ENCODE data around the gene PET100. TPM values are rescaled to one million over a fixed set of nuclear protein-coding genes. Genes with fewer than 3 reads are reported as not detected.

PET100 gene
- polyA plus RNA-seq (2013, experiment 1 of 4), result 70.5 TPM
- 80.3 TPM for polyA plus RNA-seq (2013, experiment 2 of 4)
- 80.2 TPM for polyA plus RNA-seq (2013, experiment 3 of 4)
- polyA plus RNA-seq (2013, experiment 4 of 4), result 81.2 TPM

- H3K27me3 ChIP-seq (ENCODE audit: control insufficient read depth, insufficient read depth, low read length, poor library complexity, severe bottlenecking), result peaks cover under 1% of the 10 kb centered on the region
- peak within 1 kb of the TSS; percentile 100 for H3K4me3 ChIP-seq (ENCODE audit: insufficient read depth, low read depth, low read length)
- peaks cover 13% of the 10 kb centered on the region for H3K4me1 ChIP-seq (ENCODE audit: control insufficient read depth, insufficient read depth, low read length)
- H3K36me3 ChIP-seq (ENCODE audit: control insufficient read depth, insufficient read depth, low read length), result peaks cover 7% of the 10 kb centered on the region
- H3K27ac ChIP-seq (ENCODE audit: insufficient read depth, low read depth, low read length, poor library complexity, severe bottlenecking), result peak within 1 kb of the TSS; percentile 64
- WGBS, 2 experiments, result 0% methylated on average over 40 of the region's 40 CpGs
- H3K9me3 ChIP-seq (ENCODE audit: control insufficient read depth, low read length), result no peaks in the 10 kb centered on the region
These were observed at the start of gene PET100, which contains the start of gene XAB2 for GRCh38 chr19:7629347-7630054. Gene PET100 (plus strand): TSS chr19:7629793. CDS start chr19:7629834, 41 bp downstream. Gene XAB2 (minus strand): TSS chr19:7629545. CDS start chr19:7629527, 18 bp downstream.

GRCh38 chr19:7582446-7582845, 47.1 kb upstream of the PET100 start:
- Histone ChIP-seq H3K27me3 (ENCODE audit: control insufficient read depth, insufficient read depth, low read length, poor library complexity, severe bottlenecking) (peaks cover 14% of the 10 kb centered on the region), H3K36me3 (ENCODE audit: control insufficient read depth, insufficient read depth, low read length) (no peaks in the 10 kb centered on the region), H3K27ac (ENCODE audit: insufficient read depth, low read depth, low read length, poor library complexity, severe bottlenecking) (no peak overlapping the region), H3K9me3 (ENCODE audit: control insufficient read depth, low read length) (no peaks in the 10 kb centered on the region), H3K4me1 (ENCODE audit: control insufficient read depth, insufficient read depth, low read length) (no peaks in the 10 kb centered on the region), H3K4me3 (ENCODE audit: insufficient read depth, low read depth, low read length) (no peak overlapping the region)
- 73 to 75% methylated on average over 11 of the region's 11 CpGs for WGBS, 2 experiments

- Histone ChIP-seq H3K4me1 (ENCODE audit: control insufficient read depth, insufficient read depth, low read length) (no peaks in the 10 kb centered on the region), H3K27ac (ENCODE audit: insufficient read depth, low read depth, low read length, poor library complexity, severe bottlenecking) (no peak overlapping the region)
- 91 to 94% methylated on average over 7 of the region's 7 CpGs for WGBS, 2 experiments
These were observed 39.8 kb upstream of the PET100 start for GRCh38 chr19:7589822-7590221.

GRCh38 chr19:7590256-7590655, 39.3 kb upstream of the PET100 start:
- Histone ChIP-seq H3K4me3 (ENCODE audit: insufficient read depth, low read depth, low read length) (no peak overlapping the region), H3K36me3 (ENCODE audit: control insufficient read depth, insufficient read depth, low read length) (no peaks in the 10 kb centered on the region), H3K27me3 (ENCODE audit: control insufficient read depth, insufficient read depth, low read length, poor library complexity, severe bottlenecking) (peaks cover 14% of the 10 kb centered on the region), H3K9me3 (ENCODE audit: control insufficient read depth, low read length) (no peaks in the 10 kb centered on the region), H3K4me1 (ENCODE audit: control insufficient read depth, insufficient read depth, low read length) (no peaks in the 10 kb centered on the region), H3K27ac (ENCODE audit: insufficient read depth, low read depth, low read length, poor library complexity, severe bottlenecking) (no peak overlapping the region)
- WGBS, 2 experiments, result 75 to 78% methylated on average over 8 of the region's 8 CpGs

More at GRCh38 chr19:7589822-7590221, 39.8 kb upstream of the PET100 start:
- H3K27me3 ChIP-seq (ENCODE audit: control insufficient read depth, insufficient read depth, low read length, poor library complexity, severe bottlenecking), result peaks cover 10% of the 10 kb centered on the region
- no peaks in the 10 kb centered on the region for H3K36me3 ChIP-seq (ENCODE audit: control insufficient read depth, insufficient read depth, low read length)
- H3K4me3 ChIP-seq (ENCODE audit: insufficient read depth, low read depth, low read length), result no peak overlapping the region
- H3K9me3 ChIP-seq (ENCODE audit: control insufficient read depth, low read length), result no peaks in the 10 kb centered on the region

- Histone ChIP-seq H3K27ac (ENCODE audit: insufficient read depth, low read depth, low read length, poor library complexity, severe bottlenecking) (no peak within 1 kb of the TSS), H3K27me3 (ENCODE audit: control insufficient read depth, insufficient read depth, low read length, poor library complexity, severe bottlenecking) (peaks cover 26% of the 10 kb centered on the region), H3K4me1 (ENCODE audit: control insufficient read depth, insufficient read depth, low read length) (no peaks in the 10 kb centered on the region), H3K4me3 (ENCODE audit: insufficient read depth, low read depth, low read length) (peak within 1 kb of the TSS; percentile 55), H3K9me3 (ENCODE audit: control insufficient read depth, low read length) (no peaks in the 10 kb centered on the region), H3K36me3 (ENCODE audit: control insufficient read depth, insufficient read depth, low read length) (no peaks in the 10 kb centered on the region)
- 0 to 1% methylated on average over 78 of the region's 78 CpGs for WGBS, 2 experiments
These were observed 34.0 kb upstream of the PET100 start, which contains the start of gene CAMSAP3 for GRCh38 chr19:7595466-7596133. Gene CAMSAP3 (plus strand): TSS chr19:7595863. CDS start chr19:7596003, 140 bp downstream.

- Histone ChIP-seq H3K36me3 (ENCODE audit: control insufficient read depth, insufficient read depth, low read length) (no peaks in the 10 kb centered on the region), H3K27ac (ENCODE audit: insufficient read depth, low read depth, low read length, poor library complexity, severe bottlenecking) (no peak overlapping the region), H3K27me3 (ENCODE audit: control insufficient read depth, insufficient read depth, low read length, poor library complexity, severe bottlenecking) (peaks cover 26% of the 10 kb centered on the region), H3K4me1 (ENCODE audit: control insufficient read depth, insufficient read depth, low read length) (no peaks in the 10 kb centered on the region), H3K9me3 (ENCODE audit: control insufficient read depth, low read length) (no peaks in the 10 kb centered on the region), H3K4me3 (ENCODE audit: insufficient read depth, low read depth, low read length) (peak overlapping the region; percentile 55)
- 2% methylated on average over 70 of the region's 70 CpGs for WGBS, 2 experiments
These were observed 33.2 kb upstream of the PET100 start for GRCh38 chr19:7596211-7596937.

- H3K9me3 ChIP-seq (ENCODE audit: control insufficient read depth, low read length), result no peaks in the 10 kb centered on the region
- peaks cover 26% of the 10 kb centered on the region for H3K27me3 ChIP-seq (ENCODE audit: control insufficient read depth, insufficient read depth, low read length, poor library complexity, severe bottlenecking)
- no peak overlapping the region for H3K4me3 ChIP-seq (ENCODE audit: insufficient read depth, low read depth, low read length)
- WGBS, 2 experiments, result 79 to 89% methylated on average over 9 of the region's 9 CpGs
- no peaks in the 10 kb centered on the region for H3K4me1 ChIP-seq (ENCODE audit: control insufficient read depth, insufficient read depth, low read length)
- no peaks in the 10 kb centered on the region for H3K36me3 ChIP-seq (ENCODE audit: control insufficient read depth, insufficient read depth, low read length)
- no peak overlapping the region for H3K27ac ChIP-seq (ENCODE audit: insufficient read depth, low read depth, low read length, poor library complexity, severe bottlenecking)
These were observed 31.9 kb upstream of the PET100 start for GRCh38 chr19:7597689-7598088.

GRCh38 chr19:7598180-7598579, 31.4 kb upstream of the PET100 start:
- Histone ChIP-seq H3K27ac (ENCODE audit: insufficient read depth, low read depth, low read length, poor library complexity, severe bottlenecking) (no peak overlapping the region), H3K36me3 (ENCODE audit: control insufficient read depth, insufficient read depth, low read length) (no peaks in the 10 kb centered on the region), H3K9me3 (ENCODE audit: control insufficient read depth, low read length) (no peaks in the 10 kb centered on the region), H3K4me3 (ENCODE audit: insufficient read depth, low read depth, low read length) (no peak overlapping the region), H3K27me3 (ENCODE audit: control insufficient read depth, insufficient read depth, low read length, poor library complexity, severe bottlenecking) (peaks cover 26% of the 10 kb centered on the region), H3K4me1 (ENCODE audit: control insufficient read depth, insufficient read depth, low read length) (no peaks in the 10 kb centered on the region)
- WGBS, 2 experiments, result 81 to 85% methylated on average over 6 of the region's 6 CpGs

- H3K4me3 ChIP-seq (ENCODE audit: insufficient read depth, low read depth, low read length), result no peak overlapping the region
- no peaks in the 10 kb centered on the region for H3K4me1 ChIP-seq (ENCODE audit: control insufficient read depth, insufficient read depth, low read length)
- no peaks in the 10 kb centered on the region for H3K36me3 ChIP-seq (ENCODE audit: control insufficient read depth, insufficient read depth, low read length)
- no peaks in the 10 kb centered on the region for H3K9me3 ChIP-seq (ENCODE audit: control insufficient read depth, low read length)
- peaks cover 9% of the 10 kb centered on the region for H3K27me3 ChIP-seq (ENCODE audit: control insufficient read depth, insufficient read depth, low read length, poor library complexity, severe bottlenecking)
- H3K27ac ChIP-seq (ENCODE audit: insufficient read depth, low read depth, low read length, poor library complexity, severe bottlenecking), result no peak overlapping the region
These were observed 28.9 kb upstream of the PET100 start for GRCh38 chr19:7600721-7601120.

All from ectodermal cell (in vitro differentiated cells).